ENCODE measurements around the gene CCDC102A. TPM values are rescaled to one million over a fixed set of nuclear protein-coding genes. Genes with fewer than 3 reads are reported as not detected.

The CCDC102A gene
- total and polyA plus RNA-seq, 9 of the 15 experiments (the other 6 are each of a cell fraction or from before 2014, with no cell fraction given) = 0.03 to 4.9 (median 1.4) TPM

DNA sequence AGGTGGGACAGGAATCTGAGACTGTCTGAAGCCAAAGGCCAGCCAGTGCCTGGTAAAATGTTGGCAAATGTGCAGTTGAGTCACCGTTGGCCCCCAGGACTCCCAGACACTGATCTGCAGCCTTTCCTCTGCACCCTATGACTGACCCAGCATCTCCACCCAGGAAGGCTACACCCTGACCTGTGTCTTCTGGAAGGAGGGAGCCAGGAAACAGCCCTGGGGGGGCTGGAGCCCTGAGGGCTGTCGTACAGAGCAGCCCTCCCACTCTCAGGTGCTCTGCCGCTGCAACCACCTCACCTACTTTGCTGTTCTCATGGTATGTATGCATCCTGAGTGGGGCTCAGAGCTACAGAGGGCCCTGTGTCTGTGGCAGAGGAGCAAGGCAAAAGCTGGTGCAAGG is 30.1 kb upstream of the CCDC102A start (continued):
- TF ChIP-seq, protein P1, sequence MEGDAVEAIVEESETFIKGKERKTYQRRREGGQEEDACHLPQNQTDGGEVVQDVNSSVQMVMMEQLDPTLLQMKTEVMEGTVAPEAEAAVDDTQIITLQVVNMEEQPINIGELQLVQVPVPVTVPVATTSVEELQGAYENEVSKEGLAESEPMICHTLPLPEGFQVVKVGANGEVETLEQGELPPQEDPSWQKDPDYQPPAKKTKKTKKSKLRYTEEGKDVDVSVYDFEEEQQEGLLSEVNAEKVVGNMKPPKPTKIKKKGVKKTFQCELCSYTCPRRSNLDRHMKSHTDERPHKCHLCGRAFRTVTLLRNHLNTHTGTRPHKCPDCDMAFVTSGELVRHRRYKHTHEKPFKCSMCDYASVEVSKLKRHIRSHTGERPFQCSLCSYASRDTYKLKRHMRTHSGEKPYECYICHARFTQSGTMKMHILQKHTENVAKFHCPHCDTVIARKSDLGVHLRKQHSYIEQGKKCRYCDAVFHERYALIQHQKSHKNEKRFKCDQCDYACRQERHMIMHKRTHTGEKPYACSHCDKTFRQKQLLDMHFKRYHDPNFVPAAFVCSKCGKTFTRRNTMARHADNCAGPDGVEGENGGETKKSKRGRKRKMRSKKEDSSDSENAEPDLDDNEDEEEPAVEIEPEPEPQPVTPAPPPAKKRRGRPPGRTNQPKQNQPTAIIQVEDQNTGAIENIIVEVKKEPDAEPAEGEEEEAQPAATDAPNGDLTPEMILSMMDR (IDR thresholded peaks at IDR 0.05 in 2 of 3, conservative IDR thresholded peaks at IDR 0.05 in 1 of 3; ENCODE audit: insufficient read depth in 2 of 3, low read depth in 1 of 3, low read length in 3 of 3) = no peak
- no peak for TF ChIP-seq ZNF354B (CRISPR knock-in tag; IDR thresholded peaks at IDR 0.05)
- TF ChIP-seq, protein P2, sequence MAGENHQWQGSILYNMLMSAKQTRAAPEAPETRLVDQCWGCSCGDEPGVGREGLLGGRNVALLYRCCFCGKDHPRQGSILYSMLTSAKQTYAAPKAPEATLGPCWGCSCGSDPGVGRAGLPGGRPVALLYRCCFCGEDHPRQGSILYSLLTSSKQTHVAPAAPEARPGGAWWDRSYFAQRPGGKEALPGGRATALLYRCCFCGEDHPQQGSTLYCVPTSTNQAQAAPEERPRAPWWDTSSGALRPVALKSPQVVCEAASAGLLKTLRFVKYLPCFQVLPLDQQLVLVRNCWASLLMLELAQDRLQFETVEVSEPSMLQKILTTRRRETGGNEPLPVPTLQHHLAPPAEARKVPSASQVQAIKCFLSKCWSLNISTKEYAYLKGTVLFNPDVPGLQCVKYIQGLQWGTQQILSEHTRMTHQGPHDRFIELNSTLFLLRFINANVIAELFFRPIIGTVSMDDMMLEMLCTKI (IDR thresholded peaks at IDR 0.05; ENCODE audit: partially characterized antibody) = no peak

DNA sequence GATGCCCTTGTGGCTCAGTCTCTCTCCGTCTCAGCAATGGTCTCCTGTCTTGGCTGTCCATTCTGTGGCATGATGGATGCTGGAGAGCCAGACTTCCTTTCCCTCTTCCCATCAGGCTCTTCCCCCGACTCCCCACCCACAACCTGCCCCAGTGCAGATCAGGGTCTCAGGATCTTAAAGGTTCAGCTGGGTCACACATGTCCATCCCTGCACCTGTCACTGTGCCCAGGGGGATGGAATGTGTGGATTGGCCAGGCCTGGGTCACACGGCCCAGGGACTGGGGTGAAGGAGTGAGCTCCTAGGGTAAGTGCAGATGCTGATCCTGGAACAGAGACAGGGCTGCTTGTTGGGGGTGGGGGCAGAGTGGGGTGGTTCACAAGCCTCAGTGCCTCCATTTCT is 29.1 kb upstream of the CCDC102A start:
- Histone ChIP-seq H3K9ac (ENCODE audit: insufficient read depth in 1 of 2, low read depth in 2 of 2, low read length in 2 of 2) (no peak overlapping the region), H4K20me1 (replicated peaks; ENCODE audit: control insufficient read depth, insufficient read depth, low read length) (no peaks in the 10 kb centered on the region; the same call in 1 of the 2 replicates), H3K9me3 (replicated peaks; ENCODE audit: control insufficient read depth, insufficient read depth, low read depth, low read length) (no peaks in the 10 kb centered on the region), H3K79me2 (ENCODE audit: control insufficient read depth, insufficient read depth, low read length) (no peaks in the 10 kb centered on the region), H3K36me3 (ENCODE audit: control insufficient read depth, insufficient read depth, low read length) (no peaks in the 10 kb centered on the region), H3K4me1 (replicated peaks in 1 of 2; ENCODE audit: control insufficient read depth in 2 of 2, insufficient read depth in 2 of 2, low read length in 2 of 2) (peaks cover 0 to 13% of the 10 kb centered on the region in 2 experiments; a peak in 3 of 5 replicates), H3K9me1 (ENCODE audit: control insufficient read depth, insufficient read depth, low read length) (no peaks in the 10 kb centered on the region), H3K27me3 (ENCODE audit: control insufficient read depth in 2 of 2, insufficient read depth in 2 of 2, low read length in 2 of 2) (peaks cover 6 to 53% of the 10 kb centered on the region in 2 experiments; a peak in 4 of 5 replicates), H2AFZ (ENCODE audit: low read depth, low read length) (no peak overlapping the region), H3K4me3 (no peak overlapping the region), H3K27ac (ENCODE audit: extremely low read depth, low read depth, low read length) (no peak overlapping the region), H3K4me2 (ENCODE audit: insufficient read depth, low read length) (no peak overlapping the region)
- FAIRE-seq = no peak
- TF ChIP-seq, protein P3, sequence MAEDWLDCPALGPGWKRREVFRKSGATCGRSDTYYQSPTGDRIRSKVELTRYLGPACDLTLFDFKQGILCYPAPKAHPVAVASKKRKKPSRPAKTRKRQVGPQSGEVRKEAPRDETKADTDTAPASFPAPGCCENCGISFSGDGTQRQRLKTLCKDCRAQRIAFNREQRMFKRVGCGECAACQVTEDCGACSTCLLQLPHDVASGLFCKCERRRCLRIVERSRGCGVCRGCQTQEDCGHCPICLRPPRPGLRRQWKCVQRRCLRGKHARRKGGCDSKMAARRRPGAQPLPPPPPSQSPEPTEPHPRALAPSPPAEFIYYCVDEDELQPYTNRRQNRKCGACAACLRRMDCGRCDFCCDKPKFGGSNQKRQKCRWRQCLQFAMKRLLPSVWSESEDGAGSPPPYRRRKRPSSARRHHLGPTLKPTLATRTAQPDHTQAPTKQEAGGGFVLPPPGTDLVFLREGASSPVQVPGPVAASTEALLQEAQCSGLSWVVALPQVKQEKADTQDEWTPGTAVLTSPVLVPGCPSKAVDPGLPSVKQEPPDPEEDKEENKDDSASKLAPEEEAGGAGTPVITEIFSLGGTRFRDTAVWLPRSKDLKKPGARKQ (CRISPR knock-in tag; IDR thresholded peaks at IDR 0.05) = no peak
- TF ChIP-seq RBM22 (IDR thresholded peaks at IDR 0.05; ENCODE audit: low read depth, low read length, poor library complexity, severe bottlenecking) (no peak), BRD9 (IDR thresholded peaks at IDR 0.05; ENCODE audit: low read depth, partially characterized antibody) (no peak)
- TF ChIP-seq, protein P4, sequence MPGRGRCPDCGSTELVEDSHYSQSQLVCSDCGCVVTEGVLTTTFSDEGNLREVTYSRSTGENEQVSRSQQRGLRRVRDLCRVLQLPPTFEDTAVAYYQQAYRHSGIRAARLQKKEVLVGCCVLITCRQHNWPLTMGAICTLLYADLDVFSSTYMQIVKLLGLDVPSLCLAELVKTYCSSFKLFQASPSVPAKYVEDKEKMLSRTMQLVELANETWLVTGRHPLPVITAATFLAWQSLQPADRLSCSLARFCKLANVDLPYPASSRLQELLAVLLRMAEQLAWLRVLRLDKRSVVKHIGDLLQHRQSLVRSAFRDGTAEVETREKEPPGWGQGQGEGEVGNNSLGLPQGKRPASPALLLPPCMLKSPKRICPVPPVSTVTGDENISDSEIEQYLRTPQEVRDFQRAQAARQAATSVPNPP (IDR thresholded peaks at IDR 0.05; ENCODE audit: borderline replicate concordance, insufficient read depth, insufficient read length) = no peak
- BruUV-seq (replicated peaks) = no TSS peak
- CTCF ChIA-PET (ENCODE audit: low intra/inter-chr PET ratio) = no interaction called here
- POLR2A ChIA-PET = interaction anchor here (0.6 to 0.9 kb wide), 2 partner anchors 28 to 35 kb away, joined by 3 read pairs; no protein-coding TSS in a partner anchor
- in situ Hi-C loops (cut with MboI) (no loop called here), intact Hi-C loops (cut with micrococcal nuclease) (no loop called here)
- WGBS (ENCODE audit: insufficient coverage, low coverage, missing lambda C conversion rate) = 4% methylated on average over 3 of the region's 3 CpGs
- ATAC-seq = no peak
- DNase-seq (ENCODE audit: extremely low read depth in 1 of 4, low spot score in 3 of 4) = no peak

All from K562 (cell line).